ENCODE measurements around the gene DDX42.
A peak's percentile ranks its signal among the peaks of the same experiment; 100 is the strongest.

DDX42 gene

DNA sequence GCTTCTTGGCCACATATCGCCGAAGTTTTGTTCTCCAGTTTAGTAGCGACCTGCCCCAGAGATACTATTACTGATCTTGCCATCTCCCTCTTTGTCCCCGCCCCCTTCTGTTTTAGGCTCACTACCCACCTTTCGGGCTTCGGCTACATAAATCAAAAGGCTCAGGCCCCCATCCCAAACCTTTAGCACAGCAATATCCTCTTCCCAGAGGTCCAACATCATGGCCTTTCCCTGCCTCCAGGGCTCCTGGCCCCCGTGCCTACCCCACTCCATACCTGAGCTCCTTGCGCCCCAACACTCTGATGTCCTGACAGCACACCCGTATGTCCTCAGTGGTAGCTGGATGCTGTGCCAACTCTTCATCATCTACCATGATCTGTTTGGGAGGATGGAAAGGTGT is 50.4 kb downstream of the DDX42 start:
- DNase-seq, result no peak

GRCh38 chr17:63826468-63827001 is 52.6 kb downstream of the DDX42 start:
- no peak for DNase-seq

- peak; percentile 91 for DNase-seq
Observed at GRCh38 chr17:63827002-63827800, 53.2 kb downstream of the DDX42 start, which contains the start of the genes FTSJ3 and PSMC5. TSS of gene FTSJ3 (minus strand) at chr17:63827663. CDS start at chr17:63826902, 761 bp downstream. TSS of gene PSMC5 (plus strand) at chr17:63827431. CDS start at chr17:63827491, 60 bp downstream.

DNA sequence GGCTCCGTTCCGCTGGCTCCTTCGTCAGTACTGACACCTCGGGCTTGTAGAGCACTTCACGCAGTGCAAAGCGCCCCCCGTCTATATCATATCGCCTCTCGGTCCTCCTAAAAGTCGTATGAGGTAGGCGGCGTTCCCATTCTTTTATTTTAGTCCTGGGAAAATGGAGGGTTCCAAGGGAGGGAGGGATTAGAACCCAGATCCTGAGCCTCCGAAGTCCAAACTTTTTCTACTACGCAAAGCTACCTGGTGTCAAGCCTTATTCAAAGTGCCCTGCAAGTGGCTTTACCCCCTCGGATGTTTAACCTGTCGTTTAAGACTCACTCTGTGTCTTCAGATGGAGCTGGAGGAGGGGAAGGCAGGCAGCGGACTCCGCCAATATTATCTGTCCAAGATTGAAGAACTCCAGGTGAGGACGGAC is 53.8 kb downstream of the DDX42 start:
- DNase-seq, result no peak

- no peak for DNase-seq
Observed at GRCh38 chr17:63828936-63829335, 55.0 kb downstream of the DDX42 start.

GRCh38 chr17:63830278-63830677 is 56.3 kb downstream of the DDX42 start:
- DNase-seq, result no peak

DNA sequence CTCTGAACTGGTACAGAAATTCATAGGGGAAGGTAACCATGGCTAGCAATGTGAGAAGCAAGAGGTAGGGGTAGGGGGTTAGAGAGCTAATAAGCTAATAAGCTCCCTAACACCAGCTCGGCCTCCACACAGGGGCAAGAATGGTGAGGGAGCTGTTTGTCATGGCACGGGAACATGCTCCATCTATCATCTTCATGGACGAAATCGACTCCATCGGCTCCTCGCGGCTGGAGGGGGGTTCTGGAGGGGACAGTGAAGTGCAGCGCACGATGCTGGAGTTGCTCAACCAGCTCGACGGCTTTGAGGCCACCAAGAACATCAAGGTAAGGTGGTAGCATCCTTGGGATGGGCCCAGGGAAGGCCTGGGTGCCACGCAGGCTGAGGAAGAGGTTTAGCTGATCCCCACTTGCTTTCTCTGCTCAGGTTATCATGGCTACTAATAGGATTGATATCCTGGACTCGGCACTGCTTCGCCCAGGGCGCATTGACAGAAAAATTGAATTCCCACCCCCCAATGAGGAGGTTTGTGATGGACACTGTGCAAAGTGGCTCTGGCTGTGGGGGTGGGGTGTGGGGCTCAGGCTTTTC is 57.0 kb downstream of the DDX42 start:
- no peak for DNase-seq

DNA sequence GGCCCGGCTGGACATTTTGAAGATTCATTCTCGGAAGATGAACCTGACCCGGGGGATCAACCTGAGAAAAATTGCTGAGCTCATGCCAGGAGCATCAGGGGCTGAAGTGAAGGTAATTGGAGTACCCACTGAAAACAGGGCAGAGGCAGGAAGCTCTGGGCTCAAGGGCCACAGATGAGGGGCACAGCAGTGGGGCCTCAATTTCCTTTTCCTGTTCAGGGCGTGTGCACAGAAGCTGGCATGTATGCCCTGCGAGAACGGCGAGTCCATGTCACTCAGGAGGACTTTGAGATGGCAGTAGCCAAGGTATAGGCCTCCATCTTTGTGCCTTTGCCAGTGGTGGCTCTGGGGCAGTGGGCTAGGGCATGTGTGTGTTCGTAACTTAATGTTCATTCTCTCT is 57.5 kb downstream of the DDX42 start:
- DNase-seq, result no peak

- no peak for DNase-seq
Observed at GRCh38 chr17:63832014-63832413, 58.0 kb downstream of the DDX42 start.

- no peak for DNase-seq
Observed at GRCh38 chr17:63832455-63832854, 58.5 kb downstream of the DDX42 start.

GRCh38 chr17:63833026-63833740 is 59.2 kb downstream of the DDX42 start:
- DNase-seq, result no peak

- DNase-seq, result no peak
Observed at GRCh38 chr17:63833741-63834373, 59.9 kb downstream of the DDX42 start.

DNA sequence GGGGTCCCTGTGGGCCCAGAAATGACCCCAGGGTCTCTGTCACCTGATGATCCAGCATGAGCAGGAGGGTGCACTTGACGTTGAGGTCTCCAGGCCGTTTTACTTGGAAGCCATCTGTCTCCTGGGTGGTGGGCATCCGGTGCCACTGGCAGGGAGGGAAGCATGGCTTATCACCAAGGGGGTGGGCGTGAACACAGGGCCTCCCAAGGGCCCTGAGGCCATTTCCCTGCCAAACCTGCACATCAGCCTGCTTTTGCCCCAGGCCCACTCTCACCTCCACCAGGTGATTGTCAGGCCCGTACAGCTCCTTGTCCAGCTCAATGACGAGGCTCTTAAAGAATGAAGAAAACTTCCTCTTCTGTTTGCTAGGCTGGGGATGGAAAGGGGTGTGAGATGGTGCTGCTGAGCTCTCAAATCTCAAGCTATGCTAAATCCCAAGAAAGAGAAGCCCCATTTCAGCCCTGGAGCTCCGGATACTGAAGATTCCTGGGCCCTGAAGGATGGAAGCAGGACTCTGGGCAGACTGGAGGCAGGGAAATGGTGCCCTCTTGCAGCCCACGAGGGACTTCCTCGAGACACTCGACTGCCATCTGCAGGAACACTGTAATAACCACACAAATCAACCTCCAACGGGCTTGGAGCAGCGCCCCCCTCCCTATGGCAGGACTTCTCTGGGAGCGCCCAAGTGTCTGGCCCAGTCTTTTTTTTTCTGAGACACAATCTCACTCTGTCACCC is 60.6 kb downstream of the DDX42 start:
- peak; percentile 40 for DNase-seq

- DNase-seq, result no peak
Observed at GRCh38 chr17:63835167-63835720, 61.3 kb downstream of the DDX42 start.

- DNase-seq, result no peak
Observed at GRCh38 chr17:63836811-63837210, 62.8 kb downstream of the DDX42 start.

DNA sequence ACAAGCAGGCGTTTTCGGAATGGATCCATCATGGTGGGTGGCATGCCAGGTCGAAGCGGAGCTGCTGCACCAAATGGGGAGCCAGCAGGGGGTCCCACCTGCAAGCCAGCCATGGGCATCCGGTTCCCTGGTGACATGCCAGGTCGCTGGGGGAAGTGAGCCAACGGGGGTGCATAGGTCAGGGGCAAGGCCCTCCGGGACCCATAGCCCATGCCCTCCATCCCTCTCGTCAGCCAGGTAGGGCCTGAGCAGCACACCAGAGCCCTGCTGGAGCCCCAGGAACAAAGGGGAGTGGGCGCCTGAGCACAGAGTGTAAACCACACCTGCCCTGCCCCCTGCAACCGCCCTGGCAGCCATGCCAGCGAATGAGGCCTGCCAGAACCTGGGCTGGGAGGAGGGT is 63.5 kb downstream of the DDX42 start:
- DNase-seq, result no peak

DNA sequence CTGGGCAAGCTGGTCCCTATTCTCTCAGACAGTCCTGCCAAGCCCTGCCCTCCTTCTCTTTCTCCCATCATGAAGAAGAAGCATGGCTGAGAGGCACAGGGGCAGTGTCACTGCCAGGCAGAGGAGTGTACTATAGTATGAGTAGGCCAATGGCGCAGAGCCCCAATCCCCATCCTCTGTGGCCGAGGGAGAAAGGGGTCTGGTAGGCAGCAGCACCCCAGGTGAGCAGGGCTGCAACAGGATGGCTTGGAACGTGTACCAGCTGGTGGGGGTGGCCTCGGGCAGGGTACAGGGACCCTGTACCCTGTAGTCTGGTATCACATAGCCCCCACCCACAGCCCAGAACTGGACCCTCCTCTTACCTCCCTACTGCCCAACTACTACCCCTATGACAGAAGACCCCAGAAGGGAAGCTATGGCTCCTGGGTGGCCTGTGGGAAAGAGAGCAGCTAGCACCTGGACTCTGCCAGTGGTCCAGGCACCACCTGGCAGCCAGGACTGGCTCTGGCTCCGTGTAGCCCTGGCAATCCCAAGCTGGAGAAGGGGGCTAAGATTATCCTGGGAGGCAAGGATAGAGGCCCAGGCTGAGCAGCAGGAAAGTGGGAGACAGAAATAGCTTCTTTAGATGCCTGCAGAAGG is 64.1 kb downstream of the DDX42 start:
- no peak for DNase-seq

- no peak for DNase-seq
Observed at GRCh38 chr17:63838631-63839171, 64.7 kb downstream of the DDX42 start.

DNA sequence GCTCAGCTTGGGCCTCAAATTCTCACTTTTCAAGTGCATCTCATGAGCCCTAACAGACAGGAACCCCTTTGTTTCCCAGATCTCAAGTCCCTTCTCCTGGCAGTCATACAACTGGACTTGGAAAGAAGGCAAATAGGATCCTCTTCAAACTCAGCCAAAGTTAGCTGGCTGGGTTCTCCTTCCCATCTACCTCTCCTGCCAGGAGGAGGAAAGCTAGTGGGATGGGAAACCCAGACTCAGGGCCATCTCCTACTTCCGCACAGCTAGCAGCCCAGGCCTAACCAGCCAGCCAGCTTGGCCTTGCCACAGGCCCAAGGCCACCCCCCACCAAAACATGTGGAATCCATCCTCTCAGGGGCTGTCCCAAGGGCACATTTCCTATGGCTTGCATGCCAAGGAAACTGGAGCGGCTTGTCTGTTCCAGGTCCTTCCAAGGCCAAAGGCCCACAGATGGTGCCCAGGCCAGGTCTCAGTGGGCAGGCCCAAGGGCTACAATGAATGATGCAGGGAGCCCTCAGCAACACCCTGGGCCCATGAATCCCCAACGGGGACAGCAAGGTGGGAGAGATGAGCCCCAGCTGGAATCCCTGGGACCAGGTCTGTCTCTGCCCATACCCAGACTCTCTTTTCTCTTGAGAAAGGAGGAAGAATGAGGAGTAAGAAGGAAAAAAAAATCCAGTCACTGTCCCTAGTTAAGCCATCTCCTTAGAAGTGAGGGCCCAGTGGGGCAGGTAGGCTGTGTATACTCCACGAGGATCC is 66.8 kb downstream of the DDX42 start:
- DNase-seq, result no peak

All from T-helper 9 cell (primary cell).